IPS DF 4.7 (cell line): ENCODE measurements around the gene ADGRL3.

Experiments
- DNase-seq: peaks from one replicate; pipeline ENCODE4 v3.0.0-alpha.2; 2013; ENCODE audit warnings: low spot score; ENCODE audit errors: extremely low read depth

The ADGRL3 gene

DNA sequence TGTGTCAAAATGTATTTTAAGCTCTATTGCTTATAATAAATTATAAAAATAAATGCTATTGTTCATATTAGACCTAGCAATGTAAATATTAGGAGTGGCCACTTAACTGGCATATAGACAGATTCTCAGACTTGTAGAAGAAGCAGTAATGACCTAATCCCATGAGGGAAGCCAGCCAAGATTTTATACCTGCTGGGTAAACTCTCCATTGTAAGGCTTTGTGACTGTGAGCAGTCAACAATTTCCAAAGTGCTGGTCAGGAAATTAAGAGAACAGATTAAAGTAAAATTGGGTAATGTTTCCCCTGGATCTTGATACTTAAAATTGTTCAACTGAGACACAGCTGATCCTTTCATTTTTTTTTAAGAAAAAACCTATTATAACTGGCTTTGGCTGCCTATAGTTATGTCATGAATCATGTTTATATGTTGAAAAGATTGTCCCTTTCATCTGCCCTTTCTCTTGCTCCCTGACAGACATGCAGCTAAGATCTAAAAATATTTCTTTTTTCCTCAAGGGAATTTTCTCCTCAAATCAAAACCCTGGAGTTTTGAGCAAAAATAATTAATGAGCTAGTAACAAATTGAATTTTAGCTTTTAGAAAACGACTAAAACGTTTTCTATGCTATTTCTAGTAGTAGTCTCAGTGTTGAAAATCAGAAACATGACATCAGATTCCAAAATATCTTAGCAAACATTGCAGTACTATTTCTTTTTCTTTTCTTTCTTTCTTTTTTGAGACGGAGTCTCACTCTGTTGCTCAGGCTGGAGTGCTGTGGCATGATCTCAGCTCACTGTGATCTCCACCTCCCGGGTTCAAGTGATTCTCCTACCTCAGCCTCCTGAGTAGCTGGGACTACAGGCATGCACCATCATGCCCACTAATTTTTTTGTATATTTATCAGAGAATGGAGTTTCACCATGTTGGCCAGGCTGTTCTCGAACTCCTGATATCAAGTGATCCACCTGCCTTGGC lies 77.9 kb downstream of the ADGRL3 start:
- DNase-seq, result no peak

DNA sequence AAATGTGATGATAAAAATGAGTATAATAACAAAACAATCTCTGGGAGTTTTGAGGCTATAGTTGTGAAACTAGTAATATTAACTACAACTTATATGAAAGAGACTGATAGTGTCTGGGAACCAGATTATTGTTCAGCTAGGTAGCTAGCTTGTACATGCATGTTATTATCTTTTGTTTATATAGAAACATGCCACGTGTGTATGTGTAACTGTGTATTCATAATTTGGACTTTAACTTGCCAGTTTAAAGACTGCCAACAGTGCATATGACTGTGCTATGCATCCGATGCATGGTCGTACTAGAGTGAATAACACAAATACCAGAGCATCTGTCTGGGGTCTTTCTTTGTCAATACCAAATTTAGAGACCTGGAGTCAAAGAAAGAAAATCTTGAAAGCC lies 92.2 kb downstream of the ADGRL3 start:
- DNase-seq, result no peak

DNA sequence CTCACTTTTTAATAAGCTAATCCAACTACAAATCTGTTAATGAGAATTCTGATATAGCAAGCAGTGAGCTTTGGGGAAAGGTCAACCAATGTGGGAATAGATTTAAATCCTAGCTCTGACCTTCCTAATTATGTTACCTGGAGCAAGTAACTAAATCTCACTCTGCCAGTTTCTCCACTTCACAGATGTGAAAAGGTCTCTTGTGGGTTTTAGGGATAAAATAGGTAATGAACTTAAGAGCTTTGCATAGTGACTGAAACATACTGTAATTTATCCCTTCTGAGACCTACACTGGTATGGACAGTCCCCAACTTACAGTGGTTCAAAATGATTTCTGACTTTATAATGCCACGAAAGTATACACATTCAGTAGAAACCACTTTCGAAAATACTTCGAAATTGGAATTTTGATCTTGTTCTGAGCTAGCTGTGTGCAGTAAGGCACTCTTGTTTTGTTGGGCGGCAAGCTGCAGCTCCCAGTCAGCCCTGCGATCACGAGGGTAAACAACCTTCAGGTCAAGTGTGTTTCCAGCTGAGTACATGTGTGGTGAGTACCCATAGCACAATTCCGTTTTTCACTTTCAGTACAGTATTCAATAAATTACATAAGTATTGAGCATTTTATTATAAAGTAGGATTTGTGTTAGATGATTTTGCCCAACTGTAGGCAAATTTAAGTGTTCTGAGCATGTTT lies 93.7 kb downstream of the ADGRL3 start:
- DNase-seq, result no peak

DNA sequence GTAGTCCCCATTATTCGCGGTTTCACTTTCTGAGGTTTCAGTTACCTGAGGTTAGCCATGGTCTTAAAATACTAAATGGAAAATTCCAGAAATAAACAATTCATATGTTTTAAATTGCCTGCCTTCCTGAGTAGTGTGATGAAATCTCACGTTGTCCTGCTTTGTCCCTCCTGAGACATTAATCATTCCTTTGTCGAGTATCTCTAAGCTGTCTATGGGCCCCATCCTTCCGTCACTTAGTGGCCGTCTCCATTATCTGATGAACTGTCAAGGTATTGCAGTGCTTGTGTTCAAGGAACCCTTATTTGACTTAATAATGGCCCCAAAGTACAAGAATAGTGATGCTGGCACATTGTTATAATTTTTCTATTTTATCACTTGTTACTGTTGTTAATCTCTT lies 94.8 kb downstream of the ADGRL3 start:
- DNase-seq, result no peak

DNA sequence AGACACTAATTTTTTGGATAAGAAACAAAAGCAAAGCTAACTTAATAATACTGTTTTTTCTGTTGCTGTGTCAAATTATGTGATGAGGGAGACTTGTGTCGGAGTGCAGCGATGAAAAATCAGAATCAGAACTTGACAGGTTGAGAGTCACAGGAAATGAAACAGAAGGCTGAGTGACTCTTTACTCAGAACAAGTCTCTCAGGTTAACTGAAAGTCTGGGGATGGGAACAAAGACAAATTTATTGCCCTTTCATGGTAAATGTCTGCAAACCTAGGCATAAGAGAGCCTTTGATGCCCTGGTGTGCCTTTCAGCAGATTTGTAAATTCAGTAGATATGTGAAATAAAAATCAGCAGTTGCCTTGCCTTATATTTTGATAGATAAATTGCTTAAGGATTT lies 96.0 kb downstream of the ADGRL3 start:
- no peak for DNase-seq

DNA sequence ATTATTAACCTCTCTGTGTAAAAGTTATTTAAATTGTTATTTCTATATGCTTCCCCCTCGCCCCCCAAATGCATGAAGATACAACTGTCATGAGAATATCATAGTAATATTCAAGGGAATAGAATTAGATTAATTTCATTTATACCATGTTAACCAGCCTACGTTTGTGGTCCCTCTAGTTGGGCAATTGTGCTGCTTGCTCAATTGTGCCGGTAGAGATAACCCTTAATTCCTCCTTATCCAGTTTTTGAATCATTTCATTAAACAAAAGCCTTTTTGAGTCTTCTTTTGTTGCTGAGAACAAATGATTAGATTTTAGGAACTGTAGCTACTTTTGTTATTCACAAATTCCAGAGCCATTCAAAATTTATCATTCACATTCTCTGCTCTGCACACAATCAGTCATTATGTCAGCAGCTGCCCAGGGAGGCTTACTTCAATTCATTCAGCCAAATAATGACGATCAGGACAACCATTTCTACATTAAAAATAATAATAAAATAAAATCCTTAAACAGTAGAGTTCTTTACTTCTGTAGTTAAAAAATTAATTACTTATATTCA lies 98.1 kb downstream of the ADGRL3 start:
- no peak for DNase-seq

DNA sequence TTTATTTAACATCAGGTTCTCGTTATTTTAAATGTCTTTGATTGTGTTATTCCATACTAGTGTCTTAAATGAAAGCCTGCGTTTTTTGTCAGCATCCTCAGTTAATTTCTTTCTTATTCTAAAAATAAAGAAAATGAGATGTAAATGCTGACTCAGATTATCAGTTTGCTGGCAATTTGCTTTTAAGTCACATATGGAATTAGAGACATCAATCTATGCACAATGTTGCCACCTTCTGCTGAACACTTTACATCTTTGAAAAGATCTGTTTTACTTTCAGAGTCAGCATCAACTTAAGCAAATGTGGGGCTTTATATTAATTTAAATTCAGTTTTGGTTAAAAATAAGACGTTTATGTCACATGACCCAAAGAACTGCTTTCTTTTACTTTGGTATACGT lies 99.2 kb downstream of the ADGRL3 start:
- DNase-seq, result no peak

DNA sequence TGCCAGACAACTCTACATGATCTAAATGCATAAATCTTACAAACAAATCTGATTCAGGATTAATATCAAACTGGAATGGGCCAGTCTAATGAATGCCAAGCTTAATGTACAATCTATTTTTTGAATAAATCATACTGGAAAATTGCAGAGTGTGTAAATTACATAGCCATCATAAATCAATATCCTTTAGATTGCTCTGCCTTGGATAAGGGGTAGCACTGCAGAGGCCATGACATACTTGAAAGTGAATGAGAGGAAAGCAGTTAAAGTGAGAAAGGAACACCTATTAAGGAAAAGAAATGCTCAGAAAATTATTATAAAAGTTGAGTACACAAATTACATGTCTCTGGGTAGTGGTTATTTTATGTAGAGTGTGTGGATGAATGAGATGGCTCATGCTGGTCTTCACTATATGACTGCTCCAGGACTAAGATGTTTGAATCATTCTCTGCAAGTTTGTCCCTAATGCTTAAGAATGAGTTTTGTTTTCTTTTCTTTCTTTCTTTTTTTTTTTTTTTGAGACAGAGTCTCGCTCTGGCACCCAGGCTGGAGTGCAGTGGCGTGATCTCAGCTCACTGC lies 100.2 kb downstream of the ADGRL3 start:
- DNase-seq, result no peak

DNA sequence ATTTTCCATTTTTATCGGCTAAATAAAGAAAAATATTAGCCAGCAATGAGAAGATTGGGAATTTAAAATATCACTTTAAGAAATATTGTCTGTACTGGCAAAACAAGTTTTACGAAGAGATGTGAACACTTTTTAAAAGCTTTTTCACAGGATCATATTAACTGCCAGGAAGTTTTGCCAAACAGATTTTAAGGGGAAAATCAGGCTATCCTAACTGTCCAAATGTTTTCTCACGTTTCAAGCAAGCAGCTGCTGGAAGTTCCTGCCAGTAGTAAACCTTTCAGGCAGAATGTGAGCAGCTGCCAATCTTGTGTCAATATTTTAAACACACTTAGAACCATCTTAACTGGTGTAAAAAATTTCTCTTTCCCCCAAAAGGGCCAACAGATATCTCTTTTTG lies 101.1 kb downstream of the ADGRL3 start:
- DNase-seq, result no peak

DNA sequence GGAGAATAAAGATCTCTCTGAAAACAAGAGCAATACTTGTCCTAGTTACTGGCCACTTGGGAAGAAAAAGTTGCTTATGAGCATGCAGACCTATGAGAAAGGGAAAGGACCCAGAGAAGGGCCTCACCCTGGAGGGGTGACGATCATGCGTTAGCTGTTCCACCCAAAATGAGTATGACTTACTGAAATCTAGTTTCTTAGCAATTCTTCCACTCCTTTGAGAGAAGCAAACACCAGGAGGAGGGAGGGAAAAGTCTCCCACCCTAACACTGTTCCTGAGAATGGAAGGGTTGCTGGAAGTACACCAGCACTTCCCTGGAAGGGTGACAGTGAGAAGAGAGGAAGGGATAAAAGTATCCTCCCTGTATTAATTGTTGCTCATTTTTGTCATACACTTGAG lies 107.9 kb downstream of the ADGRL3 start:
- no peak for DNase-seq

DNA sequence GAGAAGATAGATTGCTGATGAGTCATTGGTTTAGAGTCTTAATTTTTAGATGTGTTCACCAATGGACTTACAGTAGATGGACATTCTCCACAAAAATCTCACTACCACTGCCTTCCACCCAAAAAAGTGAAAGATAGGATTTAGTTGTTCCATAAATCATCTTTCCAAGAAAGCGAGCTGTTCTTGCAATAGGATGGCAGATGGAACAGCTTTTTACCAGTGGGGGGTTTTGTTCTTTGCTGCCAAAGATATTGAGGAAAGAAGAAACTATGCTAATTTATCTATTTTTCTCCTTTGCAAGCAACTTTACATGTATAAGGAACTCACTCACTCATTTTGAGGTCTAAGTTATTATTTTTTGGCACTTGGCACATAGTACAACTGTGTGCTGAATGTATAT lies 109.5 kb downstream of the ADGRL3 start:
- no peak for DNase-seq

DNA sequence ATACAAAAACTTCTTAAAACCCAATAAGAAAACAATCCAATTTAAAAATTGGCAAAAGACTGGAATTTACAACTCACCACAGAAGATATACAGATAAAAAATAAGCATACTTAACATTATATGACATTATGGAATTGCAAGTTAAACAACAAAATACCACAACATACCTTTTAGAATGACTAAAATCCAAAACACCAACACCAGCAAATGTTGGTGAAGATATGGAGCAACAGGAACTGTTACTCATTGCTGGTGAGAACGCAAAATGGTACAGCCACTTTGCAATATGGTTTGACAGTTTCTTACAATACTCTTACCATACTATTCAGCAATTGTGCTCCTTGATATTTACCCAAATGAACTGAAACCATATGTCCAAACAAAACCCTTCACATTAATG lies 112.4 kb downstream of the ADGRL3 start:
- no peak for DNase-seq

DNA sequence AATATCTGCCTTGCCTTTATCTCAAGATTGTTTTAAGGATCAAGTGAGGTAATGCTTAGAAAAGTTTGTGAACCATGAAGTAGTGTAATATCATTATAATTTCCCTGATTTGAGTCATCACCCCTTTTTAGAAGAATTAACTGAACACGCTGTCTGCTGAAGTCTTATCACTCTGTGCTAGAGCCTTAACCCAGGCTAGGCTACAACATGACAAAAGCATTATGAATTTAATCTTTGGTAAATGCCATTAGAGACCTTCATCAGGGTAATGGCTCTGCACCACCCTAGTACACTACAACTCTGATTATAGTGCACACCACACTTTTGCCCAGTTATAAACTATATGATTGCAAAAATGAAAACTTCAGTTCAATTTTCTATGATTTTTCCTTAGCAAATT lies 118.3 kb downstream of the ADGRL3 start:
- no peak for DNase-seq

DNA sequence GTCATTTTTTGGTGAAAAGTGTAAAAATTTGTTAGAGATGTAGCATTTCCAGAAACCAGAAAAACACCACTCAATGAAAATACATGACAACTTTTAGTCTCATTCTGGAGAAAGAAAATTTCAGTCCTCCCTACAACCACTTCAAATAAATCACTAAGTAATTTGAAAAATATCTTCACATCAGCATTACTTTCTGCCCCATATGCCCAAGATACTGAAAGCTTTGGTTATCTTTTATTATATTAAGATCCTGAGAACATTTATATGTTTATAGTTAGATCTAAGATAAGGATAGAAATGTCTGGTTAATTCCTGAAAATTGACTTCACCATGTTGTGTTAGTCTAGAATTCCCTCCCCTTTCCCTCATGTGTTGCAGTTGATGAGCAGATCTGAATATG lies 119.0 kb downstream of the ADGRL3 start:
- no peak for DNase-seq

DNA sequence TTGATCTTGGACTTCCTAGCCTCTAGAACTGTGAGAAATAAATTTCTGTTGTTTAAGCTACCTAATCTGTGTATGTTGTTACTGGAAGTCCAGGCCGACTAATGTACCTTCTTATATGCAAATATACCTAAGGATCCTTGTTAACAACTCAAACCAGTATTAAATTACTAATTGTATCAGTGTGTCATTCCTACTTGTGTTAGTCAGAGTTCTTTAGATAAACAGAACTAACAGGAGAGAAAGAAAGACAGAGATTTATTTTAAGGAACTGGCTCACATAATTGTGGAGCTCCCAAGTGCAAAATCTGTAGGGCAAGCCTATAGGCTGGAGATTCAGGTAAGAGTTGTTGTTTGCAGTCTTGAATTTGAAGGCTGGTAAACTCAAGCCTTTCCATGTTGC lies 120.0 kb downstream of the ADGRL3 start:
- no peak for DNase-seq

DNA sequence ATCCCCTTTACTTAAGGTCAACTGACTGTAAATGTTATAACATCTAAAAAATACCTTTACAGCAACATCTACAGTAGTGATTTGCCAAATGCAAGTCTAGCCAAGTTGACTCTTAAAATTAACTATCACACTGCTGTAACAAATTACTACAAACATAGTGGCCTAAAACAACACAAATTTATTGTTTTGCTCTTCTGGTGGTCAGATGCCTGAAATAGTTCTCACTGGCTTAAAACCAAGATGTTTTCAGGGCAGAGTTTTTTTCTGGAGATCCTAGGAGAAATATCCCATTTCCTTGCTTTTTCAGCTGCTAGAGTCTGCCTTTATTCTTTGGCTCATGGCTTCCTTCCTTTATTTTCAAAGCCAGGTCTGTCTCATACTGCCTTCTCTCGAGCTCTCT lies 120.5 kb downstream of the ADGRL3 start:
- DNase-seq, result no peak

DNA sequence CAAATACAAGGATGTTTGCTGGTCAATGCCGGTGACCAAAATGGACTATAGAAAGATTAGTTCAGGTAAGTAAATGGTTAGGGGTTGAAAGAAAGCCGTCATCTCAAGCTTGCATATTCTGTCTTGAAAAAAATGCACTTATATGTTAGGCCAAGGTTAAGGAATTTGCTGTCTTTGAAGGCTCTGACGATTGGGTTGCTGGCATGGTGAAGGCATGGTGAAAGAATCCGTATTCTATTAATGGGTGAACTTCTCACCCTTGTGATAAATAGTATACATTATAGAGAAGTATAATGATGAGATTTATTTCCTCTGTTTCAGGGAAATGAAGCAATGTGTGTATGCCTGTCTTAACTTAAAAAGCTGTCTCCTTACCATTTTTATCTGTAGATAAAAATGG lies 132.6 kb downstream of the ADGRL3 start:
- no peak for DNase-seq

DNA sequence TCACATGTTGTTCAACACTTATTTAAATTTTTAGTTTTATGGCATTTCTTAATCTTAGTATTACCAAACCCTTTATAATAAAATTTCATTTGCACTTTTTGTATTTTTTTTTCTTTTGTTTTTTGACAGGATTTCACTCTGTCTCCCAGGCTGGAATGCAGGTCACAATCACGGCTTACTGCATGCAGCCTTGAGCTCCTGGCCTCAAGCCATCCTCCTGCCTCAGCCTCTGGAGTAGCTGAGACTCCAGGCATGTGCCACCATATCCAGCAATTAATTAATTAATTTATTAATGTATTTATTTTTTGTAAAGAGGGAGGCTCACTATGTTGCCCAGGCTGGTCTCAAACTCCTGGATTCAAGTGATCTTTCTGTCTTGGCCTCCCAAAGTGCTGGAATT lies 133.4 kb downstream of the ADGRL3 start:
- no peak for DNase-seq

DNA sequence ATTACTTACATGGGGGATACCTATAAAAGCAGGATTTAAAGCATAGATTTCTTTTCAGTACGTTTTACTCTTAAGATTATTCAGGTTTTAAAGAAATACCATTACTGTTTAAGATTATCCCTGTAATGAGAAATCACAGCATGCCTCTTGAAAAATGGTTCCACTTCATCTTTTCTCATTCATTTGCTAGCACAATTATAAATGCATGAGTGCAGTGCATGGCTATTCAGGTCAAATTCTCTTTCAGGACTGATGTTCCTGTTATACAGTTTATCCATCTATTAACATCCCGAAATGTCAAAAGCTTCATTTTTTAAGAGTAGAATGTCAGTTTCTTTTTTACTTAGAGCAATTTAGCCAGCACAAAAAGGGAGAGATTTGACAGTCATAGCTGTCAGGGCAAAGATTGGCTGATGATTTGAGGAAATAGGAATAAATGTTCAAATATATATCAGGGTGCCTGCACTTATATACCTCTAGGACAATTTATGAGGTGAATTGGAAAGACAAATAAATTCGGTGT lies 135.2 kb downstream of the ADGRL3 start:
- DNase-seq, result no peak

DNA sequence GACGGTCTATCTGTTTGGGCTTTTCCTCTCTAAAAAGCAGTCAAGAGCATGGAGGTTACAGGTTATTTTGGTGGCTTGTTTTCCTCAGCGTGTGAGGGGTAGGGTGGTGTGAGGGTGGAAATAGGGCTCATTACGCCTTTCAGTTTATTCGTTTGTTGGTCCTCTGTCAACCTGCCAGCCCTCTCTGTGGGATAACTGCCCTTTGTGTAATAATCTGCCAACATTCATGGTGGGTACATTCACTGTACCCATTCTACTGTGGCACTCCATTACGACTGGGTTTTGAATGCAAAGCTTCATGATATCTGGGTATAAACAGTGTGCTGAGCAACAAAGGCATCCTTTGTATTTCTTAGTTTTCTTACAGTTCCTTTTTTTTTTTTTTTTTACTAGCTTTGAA lies 136.4 kb downstream of the ADGRL3 start:
- no peak for DNase-seq

DNA sequence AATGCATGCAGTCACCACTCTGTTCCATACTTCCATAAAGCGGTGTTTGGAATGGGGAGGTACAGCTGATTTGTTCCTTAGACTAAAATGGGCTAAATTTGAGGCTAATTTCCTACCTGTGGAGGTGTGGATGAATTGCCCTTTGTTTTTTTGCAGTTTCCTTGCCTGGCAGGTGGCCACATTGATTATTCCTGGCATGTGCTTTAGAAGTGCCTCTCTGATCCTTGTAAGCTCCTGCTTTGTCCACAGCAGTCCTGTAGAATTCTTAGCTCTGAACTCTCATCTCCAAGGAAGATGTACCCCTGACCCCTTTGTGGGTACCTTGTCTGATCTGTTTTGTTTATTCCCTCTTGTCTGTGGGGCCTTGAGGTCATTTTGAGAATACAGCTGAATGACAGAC lies 136.8 kb downstream of the ADGRL3 start:
- no peak for DNase-seq

DNA sequence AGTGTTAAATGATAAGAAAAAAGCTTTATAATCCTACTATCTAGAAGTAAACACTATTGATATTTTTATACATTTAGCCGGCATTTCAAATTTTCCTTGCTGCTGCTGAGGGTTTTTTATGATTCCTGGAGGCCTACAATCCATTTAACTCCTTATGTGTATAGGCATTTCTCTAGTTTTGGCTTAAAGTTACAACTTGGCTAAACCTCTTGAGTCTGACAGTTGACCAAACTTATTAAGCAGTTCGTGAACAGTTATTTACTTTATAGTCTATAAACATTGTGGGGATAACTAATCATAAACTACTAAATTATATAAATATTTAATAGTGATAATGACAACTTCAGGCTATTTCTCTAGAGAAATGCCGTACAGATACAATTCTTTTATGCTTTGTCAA lies 141.9 kb downstream of the ADGRL3 start:
- no peak for DNase-seq
